SK-N-SH treated with all-trans-retinoic acid at 6 μM for 48 hours (cell line): ENCODE measurements around the gene C1D.

ENCODE experiments used
- ARNTL ChIP-seq: fragments of 450-650 bp; formaldehyde crosslinking; IDR thresholded peaks from 2 replicates; pipeline ENCODE4 v1.5.0; 2020; ENCODE audit warnings: low read depth, mild to moderate bottlenecking, moderate library complexity, borderline replicate concordance
- BACH2 ChIP-seq: fragments of 250-450 bp; sonication (Bioruptor Pico); IDR thresholded peaks from 2 replicates; pipeline ENCODE4 v1.9.0; 2021; ENCODE audit warnings: mild to moderate bottlenecking, borderline replicate concordance
- ESRRG ChIP-seq: fragments of 250-450 bp; sonication (Bioruptor Pico); IDR thresholded peaks from 2 replicates; pipeline ENCODE4 v1.6.1; 2021; ENCODE audit warnings: mild to moderate bottlenecking
- PPARA ChIP-seq: fragments of 250-450 bp; sonication (Bioruptor Pico); IDR thresholded peaks from 2 replicates; pipeline ENCODE4 v1.5.0; 2020; ENCODE audit warnings: mild to moderate bottlenecking, borderline replicate concordance
- RARB ChIP-seq: fragments of 250-450 bp; sonication (Bioruptor Pico); IDR thresholded peaks from 2 replicates; pipeline ENCODE4 v1.8.0; 2021; ENCODE audit warnings: mild to moderate bottlenecking, moderate library complexity
- ZC3H10 ChIP-seq: fragments of 250-450 bp; sonication (Bioruptor Pico); IDR thresholded peaks from 2 replicates; pipeline ENCODE4 v1.5.1; 2021; ENCODE audit warnings: mild to moderate bottlenecking, moderate library complexity
- ZFP3 ChIP-seq: fragments of 250-450 bp; sonication (Bioruptor Pico); IDR thresholded peaks from 2 replicates; pipeline ENCODE4 v1.5.0; 2020; ENCODE audit warnings: mild to moderate bottlenecking, moderate library complexity
- ZFP30 ChIP-seq: fragments of 450-650 bp; formaldehyde crosslinking; IDR thresholded peaks from 2 replicates; pipeline ENCODE4 v1.5.0; 2022; ENCODE audit warnings: mild to moderate bottlenecking, moderate library complexity
- ZNF565 ChIP-seq: fragments of 450-650 bp; formaldehyde crosslinking; conservative IDR thresholded peaks from 2 replicates; pipeline ENCODE4 v1.5.0; 2020; ENCODE audit warnings: low read depth, mild to moderate bottlenecking, moderate library complexity
- ZNF70 ChIP-seq: fragments of 450-650 bp; formaldehyde crosslinking; IDR thresholded peaks from 2 replicates; pipeline ENCODE4 v1.5.0; 2020; ENCODE audit warnings: mild to moderate bottlenecking, moderate library complexity
- TF ChIP-seq, protein P1 (sequence below): fragments of 250-450 bp; sonication (Bioruptor Pico); IDR thresholded peaks from 2 replicates; pipeline ENCODE4 v1.5.1; 2021; ENCODE audit warnings: mild to moderate bottlenecking, moderate library complexity
- TF ChIP-seq, protein P2 (sequence below): fragments of 250-450 bp; sonication (Bioruptor Pico); IDR thresholded peaks from 2 replicates; pipeline ENCODE4 v1.5.1; 2020; ENCODE audit warnings: low read depth, mild to moderate bottlenecking, moderate library complexity
- TF ChIP-seq, protein P3 (sequence below): fragments of 250-450 bp; sonication (Bioruptor Pico); IDR thresholded peaks from 2 replicates; pipeline ENCODE4 v1.8.0; 2020; ENCODE audit warnings: mild to moderate bottlenecking, moderate library complexity, borderline replicate concordance

DNA sequence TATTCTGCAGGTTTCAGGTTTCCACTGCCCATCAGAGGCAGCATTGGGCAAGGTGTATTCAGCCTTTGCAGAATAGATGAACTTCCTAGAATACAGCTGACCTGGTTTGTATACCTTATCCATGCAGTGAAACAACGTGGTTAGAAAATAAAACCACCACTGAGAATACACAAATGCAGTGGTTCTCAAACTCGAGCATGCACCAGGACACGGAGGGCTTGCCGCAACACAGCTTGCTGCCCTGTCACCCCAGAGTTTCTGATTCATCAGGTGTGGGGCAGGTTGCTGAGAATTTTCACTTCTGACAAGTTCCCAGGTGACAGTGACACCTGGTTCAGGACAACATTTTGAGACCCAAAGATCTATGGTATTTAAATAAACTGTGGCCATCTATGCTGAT is 23.4 kb upstream of the C1D start:
- no peak for TF ChIP-seq ZFP3 (CRISPR knock-in tag)
- TF ChIP-seq RARB: no peak
- no peak for TF ChIP-seq ZNF565 (CRISPR knock-in tag)
- TF ChIP-seq BACH2 (CRISPR knock-in tag): no peak
- TF ChIP-seq, protein P1, sequence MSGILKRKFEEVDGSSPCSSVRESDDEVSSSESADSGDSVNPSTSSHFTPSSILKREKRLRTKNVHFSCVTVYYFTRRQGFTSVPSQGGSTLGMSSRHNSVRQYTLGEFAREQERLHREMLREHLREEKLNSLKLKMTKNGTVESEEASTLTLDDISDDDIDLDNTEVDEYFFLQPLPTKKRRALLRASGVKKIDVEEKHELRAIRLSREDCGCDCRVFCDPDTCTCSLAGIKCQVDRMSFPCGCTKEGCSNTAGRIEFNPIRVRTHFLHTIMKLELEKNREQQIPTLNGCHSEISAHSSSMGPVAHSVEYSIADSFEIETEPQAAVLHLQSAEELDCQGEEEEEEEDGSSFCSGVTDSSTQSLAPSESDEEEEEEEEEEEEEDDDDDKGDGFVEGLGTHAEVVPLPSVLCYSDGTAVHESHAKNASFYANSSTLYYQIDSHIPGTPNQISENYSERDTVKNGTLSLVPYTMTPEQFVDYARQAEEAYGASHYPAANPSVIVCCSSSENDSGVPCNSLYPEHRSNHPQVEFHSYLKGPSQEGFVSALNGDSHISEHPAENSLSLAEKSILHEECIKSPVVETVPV (CRISPR knock-in tag): no peak
- TF ChIP-seq, protein P2, sequence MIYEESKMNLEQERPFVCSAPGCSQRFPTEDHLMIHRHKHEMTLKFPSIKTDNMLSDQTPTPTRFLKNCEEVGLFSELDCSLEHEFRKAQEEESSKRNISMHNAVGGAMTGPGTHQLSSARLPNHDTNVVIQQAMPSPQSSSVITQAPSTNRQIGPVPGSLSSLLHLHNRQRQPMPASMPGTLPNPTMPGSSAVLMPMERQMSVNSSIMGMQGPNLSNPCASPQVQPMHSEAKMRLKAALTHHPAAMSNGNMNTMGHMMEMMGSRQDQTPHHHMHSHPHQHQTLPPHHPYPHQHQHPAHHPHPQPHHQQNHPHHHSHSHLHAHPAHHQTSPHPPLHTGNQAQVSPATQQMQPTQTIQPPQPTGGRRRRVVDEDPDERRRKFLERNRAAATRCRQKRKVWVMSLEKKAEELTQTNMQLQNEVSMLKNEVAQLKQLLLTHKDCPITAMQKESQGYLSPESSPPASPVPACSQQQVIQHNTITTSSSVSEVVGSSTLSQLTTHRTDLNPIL (CRISPR knock-in tag): no peak
- TF ChIP-seq ZC3H10 (CRISPR knock-in tag): no peak
- TF ChIP-seq ARNTL (CRISPR knock-in tag): no peak
- TF ChIP-seq ESRRG: no peak
- TF ChIP-seq ZFP30 (CRISPR knock-in tag): no peak
- no peak for TF ChIP-seq ZNF70 (CRISPR knock-in tag)
- TF ChIP-seq, protein P3, sequence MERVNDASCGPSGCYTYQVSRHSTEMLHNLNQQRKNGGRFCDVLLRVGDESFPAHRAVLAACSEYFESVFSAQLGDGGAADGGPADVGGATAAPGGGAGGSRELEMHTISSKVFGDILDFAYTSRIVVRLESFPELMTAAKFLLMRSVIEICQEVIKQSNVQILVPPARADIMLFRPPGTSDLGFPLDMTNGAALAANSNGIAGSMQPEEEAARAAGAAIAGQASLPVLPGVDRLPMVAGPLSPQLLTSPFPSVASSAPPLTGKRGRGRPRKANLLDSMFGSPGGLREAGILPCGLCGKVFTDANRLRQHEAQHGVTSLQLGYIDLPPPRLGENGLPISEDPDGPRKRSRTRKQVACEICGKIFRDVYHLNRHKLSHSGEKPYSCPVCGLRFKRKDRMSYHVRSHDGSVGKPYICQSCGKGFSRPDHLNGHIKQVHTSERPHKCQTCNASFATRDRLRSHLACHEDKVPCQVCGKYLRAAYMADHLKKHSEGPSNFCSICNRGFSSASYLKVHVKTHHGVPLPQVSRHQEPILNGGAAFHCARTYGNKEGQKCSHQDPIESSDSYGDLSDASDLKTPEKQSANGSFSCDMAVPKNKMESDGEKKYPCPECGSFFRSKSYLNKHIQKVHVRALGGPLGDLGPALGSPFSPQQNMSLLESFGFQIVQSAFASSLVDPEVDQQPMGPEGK (CRISPR knock-in tag): no peak
- no peak for TF ChIP-seq PPARA (CRISPR knock-in tag)
